PC-9 (cell line): ENCODE measurements around the gene PTPRM. TPM values are rescaled to one million over a fixed set of nuclear protein-coding genes. Genes with fewer than 3 reads are reported as not detected.

Experiments used
- BruUV-seq: library from RNA; stranded (reverse); fragments of 400-500 nt; replicated peaks from 2 replicates; lab custom pipeline; 2021; lab: Mats Ljungman, UMichigan
- CTCF ChIA-PET: fragments of 300-600 bp; sonication (Branson Sonifier 250); formaldehyde crosslinking; loops from one replicate; lab custom pipeline; 2022; ENCODE audit warnings: antibody characterized with exemption; lab: Charles Lee
- POLR2A ChIA-PET: fragments of 300-600 bp; sonication (Branson Sonifier 250); formaldehyde crosslinking; loops from one replicate; lab custom pipeline; 2022; ENCODE audit warnings: antibody characterized with exemption; ENCODE audit not compliant: unreplicated experiment; lab: Charles Lee
- DNase-seq, 2 experiments: peaks; one replicate each; pipeline versions ENCODE4 v3.0.0 to v3.0.0-alpha.2; 2015 to 2022; ENCODE audit warnings: mixed read lengths in 1 of 2
- H2AFZ ChIP-seq: fragments of 200-600 bp; sonication (generic); 2 replicates; pipeline ENCODE4 v1.8.1; 2017; ENCODE audit warnings: antibody characterized with exemption
- H3F3A ChIP-seq: fragments of 200-600 bp; sonication (generic); 2 replicates; pipeline ENCODE4 v1.8.1; 2017; ENCODE audit warnings: antibody characterized with exemption, mild to moderate bottlenecking, low read depth; ENCODE audit not compliant: insufficient read depth
- H3K27ac ChIP-seq: fragments of 200-600 bp; sonication (generic); 2 replicates; pipeline ENCODE4 v1.6.1; 2016; ENCODE audit warnings: mixed run types
- H3K27me3 ChIP-seq: fragments of 200-600 bp; sonication (generic); 2 replicates; pipeline ENCODE4 v1.6.1; 2016; ENCODE audit warnings: low read depth, mixed run types; ENCODE audit not compliant: insufficient read depth
- H3K36me3 ChIP-seq: fragments of 200-600 bp; sonication (generic); 2 replicates; pipeline ENCODE4 v1.6.1; 2016; ENCODE audit warnings: low read depth, mixed run types
- H3K4me1 ChIP-seq: fragments of 200-600 bp; sonication (generic); replicated peaks from 2 replicates; pipeline ENCODE4 v1.6.1; 2016; ENCODE audit warnings: mixed run types; ENCODE audit not compliant: insufficient read depth
- H3K4me2 ChIP-seq: fragments of 200-600 bp; sonication (generic); 2 replicates; pipeline ENCODE4 v1.6.1; 2017; ENCODE audit warnings: mixed run types
- H3K4me3 ChIP-seq: fragments of 200-600 bp; sonication (generic); 2 replicates; pipeline ENCODE4 v1.6.1; 2016; ENCODE audit warnings: mixed run types
- H3K79me2 ChIP-seq: fragments of 200-600 bp; sonication (generic); 2 replicates; pipeline ENCODE4 v1.6.1; 2017; ENCODE audit warnings: low read depth, mixed run types
- H3K9me2 ChIP-seq: fragments of 200-600 bp; sonication (generic); 2 replicates; pipeline ENCODE4 v1.8.1; 2017; ENCODE audit warnings: mild to moderate bottlenecking; ENCODE audit not compliant: insufficient read depth
- H3K9me3 ChIP-seq: fragments of 200-600 bp; sonication (generic); 2 replicates; pipeline ENCODE4 v1.8.1; 2016; ENCODE audit warnings: low read depth; ENCODE audit not compliant: insufficient read depth
- H4K20me1 ChIP-seq: fragments of 200-600 bp; sonication (generic); 2 replicates; pipeline ENCODE4 v1.8.1; 2017; ENCODE audit not compliant: insufficient read depth
- EZH2 ChIP-seq: fragments of 200-600 bp; sonication (generic); IDR thresholded peaks from 2 replicates; pipeline ENCODE4 v1.8.0; 2017; ENCODE audit warnings: antibody characterized with exemption, low read depth
- intact Hi-C: fragments of 100-400 bp; cut with micrococcal nuclease; formaldehyde crosslinking; loops from one replicate; pipeline ENCODE4 v1.10.0; 2022; ENCODE audit not compliant: unreplicated experiment
- total RNA-seq: library from RNA; stranded (reverse); gene quantifications from 2 replicates; pipeline ENCODE4 v1.2.3, GENCODE V29; 2021
- TF ChIP-seq, protein P1 (sequence below): fragments of 200-600 bp; sonication (generic); conservative IDR thresholded peaks from 2 replicates; pipeline ENCODE4 v1.6.1; 2017; ENCODE audit warnings: mixed run types, antibody characterized with exemption, mild to moderate bottlenecking, moderate library complexity

Gene PTPRM
- total RNA-seq, 1 experiment from 2014 or later, result 32.5 TPM

GRCh38 chr18:7822435-7823331, 255.6 kb downstream of the PTPRM start:
- Histone ChIP-seq H4K20me1 (no peaks in the 10 kb centered on the region), H3K9me3 (no peaks in the 10 kb centered on the region), H3K4me1 (no peaks in the 10 kb centered on the region), H3K27ac (no peak overlapping the region), H3K9me2 (no peaks in the 10 kb centered on the region), H3F3A (no peaks in the 10 kb centered on the region), H3K4me2 (no peak overlapping the region), H3K36me3 (no peaks in the 10 kb centered on the region), H2AFZ (no peak overlapping the region), H3K4me3 (no peak overlapping the region), H3K79me2 (no peaks in the 10 kb centered on the region), H3K27me3 (no peaks in the 10 kb centered on the region)
- BruUV-seq, result no TSS peak
- intact Hi-C loops, result no loop called here
- TF ChIP-seq EZH2, result no peak
- TF ChIP-seq, protein P1, sequence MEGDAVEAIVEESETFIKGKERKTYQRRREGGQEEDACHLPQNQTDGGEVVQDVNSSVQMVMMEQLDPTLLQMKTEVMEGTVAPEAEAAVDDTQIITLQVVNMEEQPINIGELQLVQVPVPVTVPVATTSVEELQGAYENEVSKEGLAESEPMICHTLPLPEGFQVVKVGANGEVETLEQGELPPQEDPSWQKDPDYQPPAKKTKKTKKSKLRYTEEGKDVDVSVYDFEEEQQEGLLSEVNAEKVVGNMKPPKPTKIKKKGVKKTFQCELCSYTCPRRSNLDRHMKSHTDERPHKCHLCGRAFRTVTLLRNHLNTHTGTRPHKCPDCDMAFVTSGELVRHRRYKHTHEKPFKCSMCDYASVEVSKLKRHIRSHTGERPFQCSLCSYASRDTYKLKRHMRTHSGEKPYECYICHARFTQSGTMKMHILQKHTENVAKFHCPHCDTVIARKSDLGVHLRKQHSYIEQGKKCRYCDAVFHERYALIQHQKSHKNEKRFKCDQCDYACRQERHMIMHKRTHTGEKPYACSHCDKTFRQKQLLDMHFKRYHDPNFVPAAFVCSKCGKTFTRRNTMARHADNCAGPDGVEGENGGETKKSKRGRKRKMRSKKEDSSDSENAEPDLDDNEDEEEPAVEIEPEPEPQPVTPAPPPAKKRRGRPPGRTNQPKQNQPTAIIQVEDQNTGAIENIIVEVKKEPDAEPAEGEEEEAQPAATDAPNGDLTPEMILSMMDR, result no peak
- ChIA-PET POLR2A (no interaction called here), CTCF (no interaction called here)
- DNase-seq, result no peak

DNA sequence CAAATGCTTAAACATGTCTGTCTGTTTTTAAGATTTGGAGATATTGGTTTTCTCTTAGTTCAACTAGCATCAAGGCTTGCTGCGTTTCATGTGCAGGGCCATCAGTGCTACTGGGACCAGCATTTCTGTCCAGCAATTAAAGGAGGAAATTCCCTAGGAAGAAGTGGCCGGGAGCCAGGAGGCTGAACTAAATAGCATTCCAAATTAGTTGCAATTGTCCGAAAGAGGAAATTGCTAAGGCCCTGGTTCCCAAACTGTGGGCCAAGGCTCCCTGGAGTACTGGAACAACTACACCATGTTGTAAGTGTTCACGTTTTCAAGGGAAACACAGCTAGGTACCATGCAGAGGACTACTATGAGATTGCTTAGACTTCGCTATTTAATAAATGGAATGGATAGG, 257.9 kb downstream of the PTPRM start:
- Histone ChIP-seq H3K4me1 (no peaks in the 10 kb centered on the region), H3K4me2 (no peak overlapping the region), H4K20me1 (no peaks in the 10 kb centered on the region), H3F3A (no peaks in the 10 kb centered on the region), H3K9me3 (no peaks in the 10 kb centered on the region), H2AFZ (no peak overlapping the region), H3K27me3 (no peaks in the 10 kb centered on the region), H3K27ac (no peak overlapping the region), H3K79me2 (no peaks in the 10 kb centered on the region), H3K9me2 (no peaks in the 10 kb centered on the region), H3K36me3 (no peaks in the 10 kb centered on the region), H3K4me3 (no peak overlapping the region)
- CTCF ChIA-PET, result no interaction called here
- BruUV-seq, result no TSS peak
- no peak for DNase-seq
- POLR2A ChIA-PET, result no interaction called here
- no peak for TF ChIP-seq EZH2
- TF ChIP-seq, protein P1, result no peak
- intact Hi-C loops, result no loop called here

GRCh38 chr18:7830468-7830867, 263.4 kb downstream of the PTPRM start:
- BruUV-seq, result no TSS peak
- ChIA-PET CTCF (no interaction called here), POLR2A (no interaction called here)
- Histone ChIP-seq H3K27me3 (no peaks in the 10 kb centered on the region), H3K79me2 (no peaks in the 10 kb centered on the region), H3K9me3 (0 out of 2 replicates have a peak, but pooled peaks cover 5% of the 10 kb centered on the region), H3K4me2 (no peak overlapping the region), H3K4me3 (no peak overlapping the region), H3K27ac (no peak overlapping the region), H3K9me2 (no peaks in the 10 kb centered on the region), H3K36me3 (no peaks in the 10 kb centered on the region), H2AFZ (no peak overlapping the region), H3F3A (no peaks in the 10 kb centered on the region), H4K20me1 (no peaks in the 10 kb centered on the region), H3K4me1 (no peaks in the 10 kb centered on the region)
- TF ChIP-seq EZH2, result no peak
- TF ChIP-seq, protein P1, result no peak
- intact Hi-C loops, result no loop called here
- DNase-seq, result no peak
